Retina (tissue), 1 donor: ENCODE data around the gene ZNF407.
"Not testable (repeated sequence)": the region's sequence is repeated elsewhere in the genome, so short reads cannot be mapped to it uniquely, and the experiment has no call there.

Experiments used
- DNase-seq: peaks from one replicate; pipeline ENCODE4 v3.0.0-alpha.2; 2016

ZNF407 gene, protein sequence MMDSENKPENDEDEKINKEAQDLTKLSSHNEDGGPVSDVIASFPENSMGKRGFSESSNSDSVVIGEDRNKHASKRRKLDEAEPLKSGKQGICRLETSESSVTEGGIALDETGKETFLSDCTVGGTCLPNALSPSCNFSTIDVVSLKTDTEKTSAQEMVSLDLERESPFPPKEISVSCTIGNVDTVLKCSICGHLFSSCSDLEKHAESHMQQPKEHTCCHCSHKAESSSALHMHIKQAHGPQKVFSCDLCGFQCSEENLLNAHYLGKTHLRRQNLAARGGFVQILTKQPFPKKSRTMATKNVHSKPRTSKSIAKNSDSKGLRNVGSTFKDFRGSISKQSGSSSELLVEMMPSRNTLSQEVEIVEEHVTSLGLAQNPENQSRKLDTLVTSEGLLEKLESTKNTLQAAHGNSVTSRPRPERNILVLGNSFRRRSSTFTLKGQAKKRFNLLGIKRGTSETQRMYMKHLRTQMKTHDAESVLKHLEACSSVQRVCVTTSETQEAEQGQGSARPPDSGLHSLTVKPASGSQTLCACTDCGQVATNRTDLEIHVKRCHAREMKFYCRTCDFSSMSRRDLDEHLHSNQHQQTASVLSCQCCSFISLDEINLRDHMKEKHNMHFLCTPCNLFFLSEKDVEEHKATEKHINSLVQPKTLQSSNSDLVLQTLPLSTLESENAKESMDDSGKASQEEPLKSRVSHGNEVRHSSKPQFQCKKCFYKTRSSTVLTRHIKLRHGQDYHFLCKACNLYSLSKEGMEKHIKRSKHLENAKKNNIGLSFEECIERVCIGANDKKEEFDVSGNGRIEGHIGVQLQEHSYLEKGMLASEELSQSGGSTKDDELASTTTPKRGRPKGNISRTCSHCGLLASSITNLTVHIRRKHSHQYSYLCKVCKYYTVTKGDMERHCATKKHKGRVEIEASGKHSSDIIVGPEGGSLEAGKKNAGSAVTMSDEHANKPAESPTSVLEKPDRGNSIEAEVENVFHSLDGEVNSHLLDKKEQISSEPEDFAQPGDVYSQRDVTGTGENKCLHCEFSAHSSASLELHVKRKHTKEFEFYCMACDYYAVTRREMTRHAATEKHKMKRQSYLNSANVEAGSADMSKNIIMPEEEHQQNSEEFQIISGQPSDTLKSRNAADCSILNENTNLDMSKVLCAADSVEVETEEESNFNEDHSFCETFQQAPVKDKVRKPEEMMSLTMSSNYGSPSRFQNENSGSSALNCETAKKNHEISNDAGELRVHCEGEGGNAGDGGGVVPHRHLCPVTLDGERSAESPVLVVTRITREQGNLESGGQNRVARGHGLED (N-terminal part only)

DNA sequence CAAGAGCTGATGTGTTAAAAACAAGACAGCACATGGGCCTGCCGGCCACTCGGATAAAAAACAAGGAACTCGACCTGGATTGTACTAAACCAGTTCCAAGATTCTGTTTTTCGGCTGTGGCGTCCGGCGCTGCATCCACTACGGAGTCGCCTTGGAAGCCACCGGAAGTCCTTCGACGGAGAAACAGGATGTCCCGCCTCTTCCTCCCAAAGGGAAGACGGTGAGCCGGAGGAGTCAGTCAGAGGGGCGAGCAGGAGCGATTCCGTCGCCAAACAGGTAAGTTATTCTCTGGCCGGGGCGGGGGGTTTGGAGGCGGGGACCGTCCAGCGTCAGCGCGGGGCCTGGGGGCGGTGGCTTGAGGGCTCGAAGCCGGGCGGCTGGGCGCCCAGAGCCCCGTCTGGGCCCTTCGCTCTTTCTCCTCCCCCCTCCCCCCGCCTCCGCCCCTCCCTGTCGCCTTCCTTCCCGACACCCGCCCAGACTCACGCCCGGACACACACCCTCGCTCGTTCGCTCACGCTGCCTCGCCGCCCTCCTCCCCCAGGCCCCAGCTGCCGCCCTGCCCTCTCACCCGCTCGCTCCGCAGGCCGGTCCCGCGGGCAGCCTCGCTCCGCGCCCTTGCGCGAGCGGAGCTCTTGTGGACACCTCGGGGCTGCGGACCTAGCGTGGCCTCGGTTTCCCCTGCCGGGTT, at the start of gene ZNF407:
Gene ZNF407 (plus strand): TSS at position 209 of the 688 bp plus-strand sequence. CDS start 33,150 bp downstream, outside the sequence.
- no peak for DNase-seq

DNA sequence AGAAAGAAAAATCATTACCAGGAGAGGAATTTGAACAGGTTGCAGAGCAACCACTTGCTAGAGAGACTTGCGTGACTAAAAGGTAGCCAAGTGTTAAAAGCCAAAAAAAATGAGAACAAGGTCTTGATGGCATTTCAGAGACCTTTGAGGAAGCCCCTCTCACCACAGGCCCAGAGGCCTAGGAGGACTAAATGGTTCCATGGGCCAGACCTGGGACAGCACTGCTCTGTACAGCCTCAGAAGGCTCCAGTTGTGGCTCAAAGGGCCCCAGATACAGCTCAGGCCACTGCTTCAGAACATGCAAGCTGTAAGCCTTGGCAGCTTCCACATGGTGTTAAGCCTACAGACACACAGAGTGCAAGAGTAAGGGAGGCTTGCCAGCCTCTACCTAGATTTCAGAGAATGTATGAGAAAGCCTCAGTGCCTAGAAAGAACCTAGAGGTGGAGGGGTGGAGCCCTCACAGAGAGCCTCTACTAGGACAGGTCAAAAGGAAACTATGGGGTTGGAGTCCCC, 48.0 kb upstream of the ZNF407 start:
- DNase-seq, result no peak

- DNase-seq, result no peak
Measured at GRCh38 chr18:74550886-74551285, 46.8 kb upstream of the ZNF407 start.

DNA sequence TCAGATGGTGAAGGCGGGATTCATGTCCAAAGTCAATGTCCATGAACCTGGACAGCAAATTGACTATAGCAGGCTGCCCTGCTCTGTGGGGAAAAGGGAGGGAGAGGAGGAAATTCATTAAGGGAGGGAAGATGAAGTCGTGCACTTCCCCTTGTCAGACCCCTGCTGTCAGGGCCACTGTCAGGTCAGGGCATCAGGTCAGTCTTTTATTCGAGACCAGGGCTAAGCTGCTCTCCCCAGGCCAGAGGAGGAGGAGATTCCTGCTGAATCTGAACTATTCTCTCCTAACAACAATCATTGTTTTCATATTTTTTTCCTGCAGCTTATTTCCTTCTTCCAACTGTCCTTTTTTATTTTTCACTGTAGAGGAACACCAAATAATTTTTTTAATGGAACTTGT, 46.2 kb upstream of the ZNF407 start:
- DNase-seq, result no peak

DNA sequence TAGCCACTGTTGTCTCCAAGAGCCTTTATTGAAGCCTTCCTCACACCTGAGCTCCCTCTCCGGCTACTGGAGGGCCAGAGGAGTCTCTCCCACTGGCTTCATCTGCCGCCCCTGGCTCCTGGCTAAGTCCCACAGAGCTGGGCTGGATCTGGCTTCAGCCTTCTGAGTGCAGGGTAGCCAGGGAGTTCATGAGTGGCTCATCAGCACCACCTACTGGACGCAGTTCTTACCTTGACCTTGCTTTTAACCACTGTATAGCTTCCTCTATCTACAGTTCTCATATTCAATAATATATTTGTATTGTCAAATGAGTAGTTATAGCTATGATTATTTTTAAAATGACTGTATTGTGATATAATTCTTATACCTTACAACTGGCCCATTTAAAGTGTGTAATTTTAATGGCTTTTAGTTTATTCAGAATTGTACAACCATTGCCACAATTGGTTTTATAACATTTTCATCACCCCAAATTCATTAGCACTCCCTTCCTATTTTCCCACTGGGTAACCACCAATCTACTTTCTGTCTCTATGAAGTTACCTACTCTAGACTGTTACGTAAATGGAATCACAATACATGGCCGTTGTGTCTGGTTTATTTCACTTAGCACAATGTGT, 45.6 kb upstream of the ZNF407 start:
- DNase-seq, result peak; percentile 90

DNA sequence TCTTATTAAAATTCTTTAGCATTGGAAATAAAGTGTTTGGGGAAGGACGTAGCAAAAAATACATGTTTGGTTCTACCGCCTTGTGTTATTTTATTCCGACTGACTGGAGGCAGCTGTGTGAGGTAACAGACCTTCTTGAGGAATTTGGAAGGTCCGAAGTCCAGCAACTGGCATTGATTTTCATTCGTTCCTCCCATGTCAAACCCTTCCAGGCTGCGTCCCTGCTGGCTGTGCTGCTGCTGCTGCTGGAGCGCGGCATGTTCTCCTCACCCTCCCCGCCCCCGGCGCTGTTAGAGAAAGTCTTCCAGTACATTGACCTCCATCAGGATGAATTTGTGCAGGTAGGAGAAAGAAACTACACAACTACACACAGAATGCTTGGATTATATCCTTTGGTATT, 41.5 kb upstream of the ZNF407 start:
- peak; percentile 26 for DNase-seq

- no peak for DNase-seq
Measured at GRCh38 chr18:74558096-74558495, 39.6 kb upstream of the ZNF407 start.

GRCh38 chr18:74562131-74562730, 35.4 kb upstream of the ZNF407 start:
- no peak for DNase-seq

DNA sequence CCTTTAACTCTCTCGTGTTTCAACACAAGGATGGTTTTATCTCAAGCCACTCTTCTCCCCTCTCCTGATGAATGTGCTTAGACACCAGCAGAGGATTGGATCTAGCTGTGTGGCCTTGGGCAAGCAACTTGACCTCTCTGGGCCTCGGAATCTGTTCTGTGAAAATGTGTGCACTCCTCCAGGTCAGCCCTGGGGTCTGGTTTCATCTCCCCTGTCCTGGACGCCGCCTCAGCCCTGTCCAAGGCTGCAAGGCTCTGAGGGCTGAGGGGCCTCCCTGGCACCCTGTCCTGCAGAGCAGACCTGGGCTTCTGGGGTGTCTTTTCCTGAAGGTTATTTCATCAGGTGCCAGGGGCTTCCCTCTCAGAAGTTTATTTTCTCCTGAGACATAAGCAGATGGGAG, 34.9 kb upstream of the ZNF407 start:
- no peak for DNase-seq

DNA sequence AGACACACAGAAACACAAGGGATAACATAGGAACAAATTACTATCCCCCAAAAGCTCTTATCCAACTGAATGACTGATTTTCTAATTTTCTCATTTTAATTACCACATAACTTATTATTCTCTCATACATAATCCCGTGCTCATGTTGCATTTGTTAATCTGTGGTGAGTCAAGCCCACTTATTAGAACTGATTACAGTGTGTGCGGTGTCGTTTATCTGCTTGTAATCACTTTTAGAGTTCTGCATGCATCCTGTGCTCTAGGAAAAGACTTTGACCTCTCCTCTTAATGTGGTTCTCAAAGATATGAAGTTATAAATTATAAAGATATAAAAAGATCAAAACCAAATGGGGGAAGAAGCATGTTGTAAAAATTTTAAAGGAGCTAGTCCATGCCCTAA, 33.7 kb upstream of the ZNF407 start:
- no peak for DNase-seq

DNA sequence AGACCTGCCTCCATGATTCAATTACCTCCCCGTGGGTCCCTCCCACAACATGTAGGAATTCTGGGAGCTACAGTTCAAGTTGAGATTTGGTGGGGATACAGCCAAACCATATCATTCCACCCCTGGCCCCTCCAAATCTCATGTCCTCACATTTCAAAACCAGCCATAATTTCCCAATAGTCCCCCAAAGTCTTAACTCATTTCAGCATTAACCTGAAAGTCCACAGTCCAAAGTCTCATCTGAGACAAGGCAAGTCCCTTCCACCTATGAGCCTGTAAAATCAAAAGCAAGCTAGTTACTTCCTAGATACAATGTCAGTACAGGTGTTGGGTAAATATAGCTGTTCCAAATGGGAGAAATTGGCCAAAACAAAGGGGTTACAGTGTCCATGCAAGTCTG, 32.5 kb upstream of the ZNF407 start:
- not testable (repeated sequence) for DNase-seq

- not testable (repeated sequence) for DNase-seq
Measured at GRCh38 chr18:74565993-74566392, 31.7 kb upstream of the ZNF407 start.

DNA sequence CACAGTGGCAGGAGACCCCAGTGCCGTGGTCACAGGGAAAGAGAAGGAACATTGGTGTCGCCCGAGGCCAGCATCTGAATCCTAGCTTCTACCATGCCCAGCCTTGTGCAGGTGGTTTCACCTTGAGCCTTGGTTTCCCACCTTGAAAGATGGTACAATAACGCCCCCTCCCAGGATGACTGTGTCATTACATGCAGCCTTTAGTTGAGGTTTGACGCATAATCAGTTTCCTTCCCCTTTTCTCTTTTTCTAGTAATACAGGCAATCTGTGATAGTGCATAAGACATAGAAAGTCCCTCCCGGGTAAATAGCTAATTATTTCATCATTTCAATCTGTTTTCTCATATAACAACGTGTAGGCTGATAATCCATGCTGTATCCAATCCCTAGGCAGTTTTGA, 29.8 kb upstream of the ZNF407 start:
- no peak for DNase-seq

DNA sequence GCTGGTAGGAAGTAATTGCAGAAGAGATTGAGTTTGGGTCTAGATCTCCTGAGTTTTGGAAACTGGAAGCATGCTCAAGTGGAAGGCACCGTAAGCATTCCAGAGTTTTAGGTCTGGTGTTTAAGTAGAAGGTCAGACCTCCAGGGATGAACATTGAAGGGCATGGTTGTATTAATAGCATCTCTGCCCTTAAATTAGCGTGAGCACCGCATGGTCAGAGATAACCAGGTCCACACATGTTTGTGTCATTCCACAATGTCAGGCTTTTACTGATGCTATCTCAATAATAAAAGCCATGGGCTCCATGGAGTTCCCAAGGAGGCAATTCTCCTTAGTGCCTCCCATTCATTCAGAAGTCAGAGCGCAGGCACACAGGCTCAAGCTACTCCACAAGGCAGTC, 28.3 kb upstream of the ZNF407 start:
- DNase-seq, result no peak

GRCh38 chr18:74570266-74570665, 27.4 kb upstream of the ZNF407 start:
- DNase-seq, result no peak

GRCh38 chr18:74571895-74572680, 25.6 kb upstream of the ZNF407 start:
- DNase-seq, result no peak

DNA sequence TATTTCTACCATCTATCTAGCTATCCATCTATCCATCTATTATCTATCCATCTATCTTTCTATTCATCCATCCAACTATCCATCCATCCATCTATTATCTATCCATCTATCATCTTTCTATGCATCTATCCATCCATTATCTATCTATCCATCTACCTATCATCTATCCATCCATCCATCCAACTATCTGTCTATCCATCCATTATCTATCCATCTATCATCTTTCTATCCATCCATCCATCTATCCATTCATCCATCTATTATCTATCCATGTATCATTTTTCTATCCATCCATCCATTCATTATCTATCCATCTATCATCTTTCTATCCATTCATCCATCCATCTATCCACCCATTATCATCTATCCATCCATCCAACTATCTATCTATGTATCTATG, 24.6 kb upstream of the ZNF407 start:
- no peak for DNase-seq

DNA sequence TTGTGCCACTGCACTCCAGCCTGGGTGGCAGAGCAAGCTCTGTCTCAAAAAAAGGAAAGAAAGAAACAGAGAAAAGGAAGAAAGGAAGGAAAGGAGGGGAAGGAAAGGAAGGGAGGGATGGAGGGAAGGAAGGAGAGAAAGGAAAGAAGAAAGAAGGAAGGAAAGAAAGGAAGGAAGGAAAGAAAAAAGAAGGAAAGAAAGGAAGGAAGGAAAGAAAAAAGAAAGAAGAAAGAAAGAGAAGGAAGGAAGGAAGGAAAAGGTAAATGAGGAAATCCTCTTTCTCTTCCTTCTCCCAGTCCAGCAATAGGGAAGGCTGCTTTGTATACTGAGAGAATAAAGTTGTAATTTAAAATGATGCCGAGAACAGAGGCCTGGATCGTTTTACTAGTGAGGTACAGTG, 22.8 kb upstream of the ZNF407 start:
- DNase-seq, result no peak

DNA sequence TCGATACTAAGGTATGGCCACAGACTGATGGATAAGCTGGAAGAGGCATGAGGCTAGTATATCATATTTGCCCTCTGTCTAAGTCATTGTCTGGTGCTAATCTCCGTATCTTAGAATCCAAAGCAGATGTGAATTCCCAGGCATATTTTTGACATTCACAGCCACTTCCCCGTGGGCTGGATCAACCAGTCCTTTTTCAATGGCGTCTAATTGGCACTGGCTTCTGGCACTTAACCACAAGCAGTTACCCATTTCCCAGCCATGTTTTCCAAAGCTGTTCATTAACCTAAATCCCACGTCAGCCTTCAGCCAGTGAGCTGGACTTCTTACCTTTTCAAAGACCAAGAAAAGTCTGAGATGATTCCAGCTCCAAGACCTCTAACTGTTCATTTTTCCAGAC, 20.7 kb upstream of the ZNF407 start:
- DNase-seq, result no peak

DNA sequence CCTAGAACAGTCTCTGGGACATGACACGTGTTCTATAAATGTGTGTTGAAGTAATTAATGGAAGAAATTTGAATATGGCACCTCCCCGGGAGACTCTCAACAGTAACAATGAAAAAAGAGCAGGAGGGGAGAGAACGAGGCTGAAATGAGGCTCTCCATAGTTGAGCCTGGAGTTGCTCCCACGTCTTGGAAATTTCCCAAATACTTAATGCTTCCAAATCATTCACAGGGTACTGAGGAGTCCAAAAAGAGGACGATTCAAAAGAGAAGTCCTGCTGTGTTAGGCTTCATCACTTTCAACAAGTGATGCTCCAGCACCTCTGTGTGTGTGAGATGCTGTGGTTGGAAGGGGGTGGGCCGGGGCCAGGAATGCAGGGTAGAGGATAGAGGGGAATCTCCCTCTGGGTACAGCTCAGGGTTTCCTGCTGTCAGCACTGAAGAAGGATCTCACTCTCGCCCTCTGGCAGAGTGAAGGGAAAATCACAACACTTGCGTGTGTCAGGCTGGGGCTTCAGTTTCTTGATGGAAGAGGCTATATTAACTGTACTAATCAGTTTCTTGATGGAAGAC, 18.1 kb upstream of the ZNF407 start:
- no peak for DNase-seq
